IPS DF 4.7 (cell line): Measurements from ENCODE around the gene PTPRF.

Experiments
- DNase-seq: peaks from one replicate; pipeline ENCODE4 v3.0.0-alpha.2; 2013; ENCODE audit warnings: low spot score; ENCODE audit errors: extremely low read depth

The PTPRF gene

DNA sequence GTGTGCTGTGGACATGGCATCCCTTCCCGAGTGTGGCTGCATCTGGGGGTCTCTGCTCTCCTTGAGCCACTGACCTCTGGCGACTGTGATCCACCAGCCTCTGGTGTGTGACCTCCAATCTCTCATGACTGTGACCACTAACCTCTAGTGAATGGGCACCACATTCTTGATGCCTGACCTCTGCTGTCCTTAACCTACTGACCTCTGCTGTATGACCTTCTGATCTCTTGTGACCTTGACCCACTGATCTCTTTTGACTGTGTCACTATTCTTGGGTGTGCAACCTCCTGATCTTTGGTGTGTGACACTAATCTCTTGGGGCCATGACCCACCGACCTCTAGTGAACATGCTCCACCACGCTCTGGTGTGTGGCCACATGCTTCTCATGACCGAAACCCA is 73.5 kb downstream of the PTPRF start:
- no peak for DNase-seq

DNA sequence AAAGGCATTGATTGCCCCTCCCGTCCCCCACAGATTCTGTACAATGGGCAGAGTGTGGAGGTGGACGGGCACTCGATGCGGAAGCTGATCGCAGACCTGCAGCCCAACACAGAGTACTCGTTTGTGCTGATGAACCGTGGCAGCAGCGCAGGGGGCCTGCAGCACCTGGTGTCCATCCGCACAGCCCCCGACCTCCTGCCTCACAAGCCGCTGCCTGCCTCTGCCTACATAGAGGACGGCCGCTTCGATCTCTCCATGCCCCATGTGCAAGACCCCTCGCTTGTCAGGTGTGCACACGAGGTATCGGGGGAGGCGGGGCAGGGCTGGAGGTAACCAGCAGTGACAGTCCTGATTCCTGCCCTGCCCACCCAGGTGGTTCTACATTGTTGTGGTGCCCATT is 74.5 kb downstream of the PTPRF start:
- no peak for DNase-seq

GRCh38 chr1:43605766-43606165 is 75.1 kb downstream of the PTPRF start:
- DNase-seq, result no peak

- no peak for DNase-seq
Measured at GRCh38 chr1:43606624-43607023, 75.9 kb downstream of the PTPRF start.

DNA sequence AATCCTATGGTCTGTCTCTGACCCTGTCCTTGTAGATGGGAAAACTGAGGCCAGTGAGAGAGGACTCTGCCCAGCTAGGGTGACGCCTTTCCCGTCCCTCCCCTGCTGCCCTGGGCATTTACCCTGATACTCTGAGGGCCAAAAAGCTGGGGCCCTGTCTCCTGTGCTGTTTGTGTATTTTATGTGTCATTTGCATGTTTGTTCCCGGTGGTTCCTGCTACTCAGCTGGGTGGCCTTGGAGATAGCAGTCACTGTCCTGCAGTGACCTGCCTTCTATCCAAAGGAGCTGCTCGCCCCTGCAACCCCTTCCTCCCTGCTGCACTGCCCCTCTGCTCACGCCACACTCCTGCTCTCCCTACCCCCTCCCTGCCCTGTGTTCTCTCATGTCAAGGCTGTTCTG is 78.1 kb downstream of the PTPRF start:
- no peak for DNase-seq

- no peak for DNase-seq
Measured at GRCh38 chr1:43610339-43610738, 79.7 kb downstream of the PTPRF start.

DNA sequence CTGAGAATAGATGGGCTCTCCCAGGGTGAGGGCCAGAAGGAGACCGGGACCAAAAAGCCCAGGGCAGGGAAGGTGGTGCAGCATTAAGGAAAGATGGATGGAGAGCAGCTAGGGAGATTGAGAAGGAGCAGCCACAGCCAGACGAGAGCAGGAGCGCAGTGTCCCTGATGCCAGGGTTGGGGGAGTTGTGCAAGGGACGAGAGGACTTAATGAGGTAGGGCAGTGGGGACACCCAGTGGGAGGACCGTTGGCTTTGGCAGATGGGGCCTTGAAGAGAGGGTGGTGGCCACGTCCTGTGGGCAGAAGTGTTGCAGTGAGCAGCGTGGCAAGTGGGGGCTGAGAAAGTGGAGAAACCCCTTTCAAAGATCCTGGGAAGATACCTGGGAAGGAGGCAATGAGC is 81.3 kb downstream of the PTPRF start:
- no peak for DNase-seq

DNA sequence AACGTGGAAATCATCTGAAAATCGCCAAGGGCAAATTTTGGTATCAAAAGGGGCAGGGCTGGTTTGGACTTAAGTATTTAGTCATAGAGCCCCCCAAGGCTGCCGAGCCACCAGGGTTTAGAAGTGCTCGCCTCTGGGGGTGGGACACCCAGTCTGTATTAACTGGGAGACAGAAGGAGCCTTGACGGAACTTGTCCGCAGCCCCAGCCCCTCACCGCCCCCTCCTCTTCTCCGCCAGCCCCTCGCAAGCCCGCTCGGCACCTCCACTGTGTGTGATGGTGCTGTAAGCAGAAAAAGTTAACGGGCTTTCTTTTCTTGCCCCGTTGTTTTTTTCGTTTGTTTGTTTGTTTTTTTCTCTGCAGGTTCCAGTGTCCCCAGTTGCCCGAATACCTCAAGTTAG is 81.7 kb downstream of the PTPRF start:
- DNase-seq, result no peak

GRCh38 chr1:43613075-43613942 is 82.6 kb downstream of the PTPRF start:
- DNase-seq, result no peak

DNA sequence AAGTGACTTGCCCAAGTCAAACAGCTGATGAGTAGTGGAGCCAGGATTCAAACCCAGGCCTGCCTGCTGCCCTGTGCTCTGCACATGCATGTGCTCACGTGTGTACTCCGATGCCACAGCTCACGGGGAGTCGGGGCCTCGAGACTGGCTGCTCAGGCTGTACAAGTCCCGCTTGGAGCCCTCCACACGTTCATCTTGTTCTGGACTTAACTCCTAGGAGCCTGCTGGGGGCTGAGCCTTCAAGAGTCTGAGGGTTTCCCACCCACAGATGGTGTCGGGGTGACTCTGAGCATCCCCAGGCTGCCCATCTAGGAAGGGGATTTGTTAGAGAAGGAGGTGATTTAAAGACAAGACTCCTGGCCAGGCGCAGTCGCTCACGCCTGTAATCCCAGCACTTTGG is 83.5 kb downstream of the PTPRF start:
- DNase-seq, result no peak

- no peak for DNase-seq
Measured at GRCh38 chr1:43614891-43615290, 84.2 kb downstream of the PTPRF start.

DNA sequence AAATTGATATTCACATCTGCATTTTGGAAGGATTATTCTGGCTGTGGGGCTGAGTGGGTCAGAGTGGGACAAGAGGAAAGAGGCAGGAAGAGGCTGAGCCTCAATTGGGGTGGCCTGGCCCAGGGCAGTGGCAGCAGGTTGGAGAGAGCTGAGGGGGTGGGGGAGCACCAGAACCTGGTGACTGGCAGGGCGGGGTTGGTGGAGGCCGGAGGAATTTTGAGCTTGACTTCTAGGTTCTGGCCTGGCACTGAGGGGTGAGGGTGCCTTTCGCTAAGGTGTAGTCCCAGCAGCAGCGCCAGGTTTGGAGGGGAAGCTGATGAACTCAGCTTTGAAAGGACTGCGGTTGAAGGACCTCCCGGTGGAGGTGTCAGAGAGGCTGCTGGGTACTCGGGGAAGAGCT is 85.7 kb downstream of the PTPRF start:
- no peak for DNase-seq

DNA sequence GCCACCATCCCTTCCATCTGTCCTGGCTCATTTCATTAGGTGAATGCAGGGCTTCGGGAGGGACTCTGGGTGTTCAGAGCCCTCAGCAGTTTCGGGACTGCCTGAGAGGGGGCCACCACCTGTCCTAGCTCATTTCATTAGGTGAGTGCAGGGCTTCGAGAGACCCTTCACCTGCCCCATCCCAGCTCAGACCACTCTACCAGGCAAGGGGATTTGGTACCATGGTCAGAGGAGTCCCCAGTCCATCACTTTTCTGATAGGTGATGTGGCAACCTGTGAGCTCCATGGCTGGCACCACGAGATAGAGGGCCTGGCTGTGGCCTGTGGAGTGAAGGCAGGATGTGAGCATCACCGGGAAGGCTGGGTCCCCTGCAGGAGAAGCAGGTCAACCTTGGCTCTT is 86.3 kb downstream of the PTPRF start:
- no peak for DNase-seq

GRCh38 chr1:43617668-43618067 is 87.0 kb downstream of the PTPRF start:
- no peak for DNase-seq

- no peak for DNase-seq
Measured at GRCh38 chr1:43618521-43619313, 88.0 kb downstream of the PTPRF start.

- DNase-seq, result no peak
Measured at GRCh38 chr1:43619314-43619790, 88.7 kb downstream of the PTPRF start.

DNA sequence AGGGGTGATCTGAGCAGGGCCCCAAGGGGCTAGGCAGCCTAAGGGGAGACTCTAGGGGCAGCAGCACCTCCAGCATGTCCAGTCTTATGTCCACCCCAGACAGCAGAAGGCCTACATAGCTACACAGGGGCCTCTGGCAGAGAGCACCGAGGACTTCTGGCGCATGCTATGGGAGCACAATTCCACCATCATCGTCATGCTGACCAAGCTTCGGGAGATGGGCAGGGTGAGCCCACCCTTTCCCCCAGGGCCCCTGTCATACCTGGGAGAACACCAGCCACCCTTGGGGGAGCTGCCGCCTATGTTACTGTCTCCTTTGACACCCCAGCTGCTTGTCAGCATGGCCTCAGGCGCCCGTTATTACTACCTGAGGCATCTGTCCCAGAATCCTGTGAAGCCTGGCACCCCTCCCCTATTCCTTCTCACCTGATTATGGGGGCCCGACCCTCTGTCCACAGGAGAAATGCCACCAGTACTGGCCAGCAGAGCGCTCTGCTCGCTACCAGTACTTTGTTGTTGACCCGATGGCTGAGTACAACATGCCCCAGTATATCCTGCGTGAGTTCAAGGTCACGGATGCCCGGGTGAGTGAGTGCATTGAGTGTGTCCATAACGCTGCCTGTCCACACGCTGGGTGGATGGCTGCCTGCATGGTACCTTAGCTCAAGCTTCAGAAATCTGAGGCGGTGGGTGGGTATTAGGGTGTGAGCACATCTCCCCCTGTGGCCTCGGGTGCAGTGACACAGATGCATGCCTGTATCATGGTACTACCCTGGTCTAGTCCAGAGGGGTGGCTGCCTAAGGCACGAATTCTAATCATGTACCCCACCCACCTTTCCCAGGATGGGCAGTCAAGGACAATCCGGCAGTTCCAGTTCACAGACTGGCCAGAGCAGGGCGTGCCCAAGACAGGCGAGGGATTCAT is 89.6 kb downstream of the PTPRF start:
- DNase-seq, result no peak

DNA sequence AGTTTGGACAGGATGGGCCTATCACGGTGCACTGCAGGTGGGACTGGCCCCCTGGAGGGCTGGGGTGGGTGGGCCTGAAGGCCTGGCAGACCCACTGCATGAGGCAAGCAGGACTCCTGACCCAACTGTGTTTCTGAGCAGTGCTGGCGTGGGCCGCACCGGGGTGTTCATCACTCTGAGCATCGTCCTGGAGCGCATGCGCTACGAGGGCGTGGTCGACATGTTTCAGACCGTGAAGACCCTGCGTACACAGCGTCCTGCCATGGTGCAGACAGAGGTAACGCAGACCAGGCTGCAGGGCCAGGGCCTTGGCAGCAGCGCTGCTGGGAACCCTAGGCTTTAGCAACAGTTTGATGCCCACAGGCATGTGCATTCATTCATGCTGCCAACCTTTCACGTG is 90.3 kb downstream of the PTPRF start:
- no peak for DNase-seq

- no peak for DNase-seq
Measured at GRCh38 chr1:43621386-43621785, 90.7 kb downstream of the PTPRF start.

GRCh38 chr1:43621861-43622260 is 91.2 kb downstream of the PTPRF start:
- DNase-seq, result no peak

DNA sequence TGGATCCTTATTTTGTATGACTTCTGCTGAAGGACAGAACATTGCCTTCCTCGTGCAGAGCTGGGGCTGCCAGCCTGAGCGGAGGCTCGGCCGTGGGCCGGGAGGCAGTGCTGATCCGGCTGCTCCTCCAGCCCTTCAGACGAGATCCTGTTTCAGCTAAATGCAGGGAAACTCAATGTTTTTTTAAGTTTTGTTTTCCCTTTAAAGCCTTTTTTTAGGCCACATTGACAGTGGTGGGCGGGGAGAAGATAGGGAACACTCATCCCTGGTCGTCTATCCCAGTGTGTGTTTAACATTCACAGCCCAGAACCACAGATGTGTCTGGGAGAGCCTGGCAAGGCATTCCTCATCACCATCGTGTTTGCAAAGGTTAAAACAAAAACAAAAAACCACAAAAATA is 91.8 kb downstream of the PTPRF start:
- DNase-seq, result no peak
